SK-N-SH (cell line): ENCODE results near the gene EXTL2.

ENCODE experiments used
- CTCF ChIP-seq: fragments of 200-600 bp; sonication (generic); IDR thresholded peaks from 2 replicates; pipeline ENCODE4 v1.6.1; 2017; ENCODE audit warnings: antibody characterized with exemption, mild to moderate bottlenecking, moderate library complexity
- ELF1 ChIP-seq: IDR thresholded peaks from 2 replicates; pipeline ENCODE4 v1.4.0; 2012
- EZH2phosphoT487 ChIP-seq: fragments of 200-600 bp; sonication (generic); IDR thresholded peaks from 2 replicates; pipeline ENCODE4 v1.6.1; 2017; ENCODE audit warnings: low read depth, mixed run types, mild to moderate bottlenecking, antibody characterized with exemption, moderate library complexity, borderline replicate concordance
- FOXM1 ChIP-seq: IDR thresholded peaks from 2 replicates; pipeline ENCODE4 v1.4.0; 2012; ENCODE audit warnings: low read depth, mild to moderate bottlenecking
- GABPA ChIP-seq: IDR thresholded peaks from 2 replicates; pipeline ENCODE4 v1.4.0; 2012; ENCODE audit warnings: low read depth, mild to moderate bottlenecking
- JUND ChIP-seq: IDR thresholded peaks from 2 replicates; pipeline ENCODE4 v1.4.0; 2012
- MEF2A ChIP-seq: IDR thresholded peaks from 2 replicates; pipeline ENCODE4 v1.4.0; 2012; ENCODE audit warnings: low read depth, borderline replicate concordance
- MXI1 ChIP-seq: IDR thresholded peaks from 2 replicates; pipeline ENCODE4 v1.6.1; 2012; ENCODE audit warnings: mild to moderate bottlenecking, low read depth, low read length, improper control_type of control experiment
- NRF1 ChIP-seq: IDR thresholded peaks from 2 replicates; pipeline ENCODE4 v1.6.1; 2012; ENCODE audit warnings: low read depth, mild to moderate bottlenecking, low read length
- REST ChIP-seq: IDR thresholded peaks from 2 replicates; pipeline ENCODE4 v1.6.1; 2012; ENCODE audit warnings: mild to moderate bottlenecking, low read depth, low read length, moderate library complexity
- TAF1 ChIP-seq: IDR thresholded peaks from 2 replicates; pipeline ENCODE4 v1.6.1; 2012; ENCODE audit warnings: low read depth, mild to moderate bottlenecking, low read length, moderate library complexity, borderline replicate concordance
- USF2 ChIP-seq: fragments of 150-350 bp; IDR thresholded peaks from 2 replicates; pipeline ENCODE4 v1.6.1; 2017; ENCODE audit warnings: antibody characterized with exemption, low read length, low read depth, borderline replicate concordance
- YY1 ChIP-seq: IDR thresholded peaks from 2 replicates; pipeline ENCODE4 v1.4.0; 2012; ENCODE audit warnings: low read depth, mild to moderate bottlenecking

- TF ChIP-seq CTCF (no peak), JUND (no peak), FOXM1 (no peak), USF2 (no peak), GABPA (no peak), TAF1 (no peak), MEF2A (no peak), YY1 (no peak), MXI1 (no peak), ELF1 (no peak), REST (no peak), NRF1 (no peak), EZH2phosphoT487 (no peak)
These were observed 58.5 kb downstream of the EXTL2 start for GRCh38 chr1:100835866-100836842.
